Endothelial cell of umbilical vein (primary cell): ENCODE data around the gene FOXP4. TPM values are rescaled to one million over a fixed set of nuclear protein-coding genes. Genes with fewer than 3 reads are reported as not detected.
A peak's percentile ranks its signal among the peaks of the same experiment; 100 is the strongest.

ENCODE experiments used
- BruUV-seq: library from RNA; stranded (reverse); fragments of 400-500 nt; replicated peaks from 2 replicates; lab custom pipeline; 2021; lab: Mats Ljungman, UMichigan
- CTCF ChIA-PET: fragments of 300-600, 350-600 bp; sonication (Branson Sonifier 250); formaldehyde crosslinking; loops from one replicate; lab custom pipeline; 2021; ENCODE audit warnings: antibody characterized with exemption, inconsistent platforms; lab: Charles Lee
- POLR2A ChIA-PET: fragments of 300-600, 350-600 bp; sonication (Branson Sonifier 250); formaldehyde crosslinking; loops from one replicate; lab custom pipeline; 2021; ENCODE audit warnings: antibody characterized with exemption, inconsistent platforms; lab: Charles Lee
- DNase-seq: peaks from one replicate; pipeline ENCODE4 v3.0.0-alpha.2; 2011; ENCODE audit warnings: low read depth, low spot score
- FAIRE-seq: peaks from 2 replicates; lab custom pipeline; 2011; peaks lifted over from hg19 to GRCh38; lab: Jason Lieb, UNC
- H2AFZ ChIP-seq: 2 replicates; pipeline ENCODE4 v1.6.0; 2012; ENCODE audit warnings: low read depth, low read length, control low read depth, inconsistent platforms
- H3K27ac ChIP-seq: 2 replicates; pipeline ENCODE4 v1.5.1; 2011; ENCODE audit warnings: low read depth, mild to moderate bottlenecking, control low read depth, low read length, moderate library complexity; ENCODE audit not compliant: insufficient read depth
- H3K27me3 ChIP-seq, 2 experiments: 2 replicates each; pipeline versions ENCODE4 v1.6.0 to v1.6.1; 2011; ENCODE audit warnings: low read length in 2 of 2, mixed read lengths in 1 of 2; ENCODE audit not compliant: control insufficient read depth in 2 of 2, insufficient read depth in 2 of 2
- H3K36me3 ChIP-seq, 2 experiments: 2 replicates in 1 of 2; 3 replicates in 1 of 2; pipeline ENCODE4 v1.5.1; 2011; ENCODE audit warnings: low read length in 2 of 2, mild to moderate bottlenecking in 1 of 2, moderate library complexity in 1 of 2; ENCODE audit not compliant: control insufficient read depth in 2 of 2, insufficient read depth in 2 of 2; ENCODE audit errors: extremely low read depth in 1 of 2
- H3K4me1 ChIP-seq: 3 replicates; pipeline ENCODE4 v1.5.1; 2011; ENCODE audit warnings: mild to moderate bottlenecking, low read length; ENCODE audit not compliant: control insufficient read depth, insufficient read depth; ENCODE audit errors: extremely low read depth
- H3K4me2 ChIP-seq: 2 replicates; pipeline ENCODE4 v1.6.1; 2011; ENCODE audit warnings: low read length, control low read depth, mixed read lengths; ENCODE audit not compliant: insufficient read depth
- H3K4me3 ChIP-seq, 3 experiments: fragments of 200-600 bp in 1 of 3; sonication (generic), shearing (Covaris generic) in 1 of 3; replicated peaks in 1 of 3; 2 replicates each; pipeline ENCODE4 v1.5.1; 2011 to 2016; ENCODE audit warnings: control low read depth in 3 of 3, low read length in 3 of 3, mild to moderate bottlenecking in 2 of 3, inconsistent platforms in 1 of 3, low read depth in 1 of 3, moderate library complexity in 1 of 3; ENCODE audit not compliant: insufficient read depth in 1 of 3
- H3K79me2 ChIP-seq: 2 replicates; pipeline ENCODE4 v1.6.0; 2012; ENCODE audit warnings: low read length, inconsistent platforms; ENCODE audit not compliant: control insufficient read depth, insufficient read depth
- H3K9ac ChIP-seq: replicated peaks from 2 replicates; pipeline ENCODE3; 2011; ENCODE audit warnings: low read length, control low read depth; ENCODE audit not compliant: insufficient read depth; ENCODE audit errors: extremely low read depth
- H3K9me1 ChIP-seq: replicated peaks from 3 replicates; pipeline ENCODE4 v1.6.0; 2011; ENCODE audit warnings: mild to moderate bottlenecking, low read length; ENCODE audit not compliant: control insufficient read depth, insufficient read depth; ENCODE audit errors: extremely low read depth
- H3K9me3 ChIP-seq: replicated peaks from 2 replicates; pipeline ENCODE4 v1.5.1; 2012; ENCODE audit warnings: low read length, inconsistent platforms; ENCODE audit not compliant: control insufficient read depth, insufficient read depth
- H4K20me1 ChIP-seq: replicated peaks from 2 replicates; pipeline ENCODE3; 2011; ENCODE audit warnings: mild to moderate bottlenecking, low read length; ENCODE audit not compliant: control insufficient read depth, insufficient read depth; ENCODE audit errors: extremely low read depth
- EZH2 ChIP-seq: IDR thresholded peaks from 2 replicates; pipeline ENCODE4 v1.6.1; 2012; ENCODE audit warnings: borderline replicate concordance, low read depth, mild to moderate bottlenecking, moderate library complexity, low read length, inconsistent platforms; ENCODE audit not compliant: severe bottlenecking
- FOS ChIP-seq: IDR thresholded peaks from 2 replicates; pipeline ENCODE4 v1.6.1; 2011; ENCODE audit warnings: mild to moderate bottlenecking, low read length, moderate library complexity, borderline replicate concordance; ENCODE audit not compliant: insufficient read depth
- GATA2 ChIP-seq: IDR thresholded peaks from 2 replicates; pipeline ENCODE4 v1.7.0; 2011; ENCODE audit warnings: low read depth, mild to moderate bottlenecking, moderate library complexity, mixed read lengths, low read length; ENCODE audit not compliant: insufficient read length, insufficient read depth
- JUN ChIP-seq: IDR thresholded peaks from 2 replicates; pipeline ENCODE4 v1.6.1; 2011; ENCODE audit warnings: borderline replicate concordance, low read depth; ENCODE audit not compliant: insufficient read length, insufficient read depth
- MYC ChIP-seq: IDR thresholded peaks from one replicate; pipeline ENCODE4 v1.6.1; 2011; ENCODE audit warnings: mild to moderate bottlenecking, low read depth, low read length
- POLR2A ChIP-seq: IDR thresholded peaks from 2 replicates; pipeline ENCODE4 v1.6.1; 2012; ENCODE audit warnings: low read depth, mild to moderate bottlenecking, control low read depth, low read length
- POLR2AphosphoS5 ChIP-seq: IDR thresholded peaks from 2 replicates; pipeline ENCODE4 v1.6.1; 2012; ENCODE audit warnings: low read depth, mild to moderate bottlenecking, control low read depth, low read length, moderate library complexity; ENCODE audit not compliant: insufficient read depth
- dilution Hi-C: fragments of 300-500 bp; cut with MboI; formaldehyde crosslinking; loops from one replicate; pipeline ENCODE4 v1.15.0; 2019; ENCODE audit warnings: low sequenced_read_pairs; ENCODE audit not compliant: extremely low pct_ligation_motif_present
- intact Hi-C: fragments of 100-400 bp; cut with micrococcal nuclease; formaldehyde crosslinking; loops from one replicate; pipeline ENCODE4 v1.10.0; 2022
- polyA plus RNA-seq, 4 experiments: library from polyadenylated mRNA; depleted of rRNA in 3 of 4; stranded (reverse) in 3 of 4; unstranded in 1 of 4; fragments of >200 nt; gene quantifications; 2 replicates each; pipeline versions ENCODE4 v1.2.1 to v1.2.3, GENCODE V29; 2011 to 2012; ENCODE audit warnings: missing spikeins in 1 of 4
- total RNA-seq: library from RNA; stranded (reverse); gene quantifications from 2 replicates; pipeline ENCODE4 v1.2.3, GENCODE V29; 2021
- TF ChIP-seq, protein P1 (sequence below), 2 donors: IDR thresholded peaks; 1 replicate in 1 of 2; 2 replicates in 1 of 2; pipeline ENCODE4 v1.5.1; 2011; ENCODE audit warnings: low read length in 2 of 2, mild to moderate bottlenecking in 2 of 2, moderate library complexity in 2 of 2, control low read depth in 1 of 2, inconsistent platforms in 1 of 2, low read depth in 1 of 2; ENCODE audit not compliant: insufficient read depth in 1 of 2; ENCODE audit errors: extremely low read depth in 1 of 2
- TF ChIP-seq, protein P2 (sequence below): IDR thresholded peaks from 2 replicates; pipeline ENCODE4 v1.6.1; 2011; ENCODE audit not compliant: insufficient read depth, insufficient read length

Gene FOXP4
- total and polyA plus RNA-seq, 2 donors (not counting 3 experiments of a cell fraction or from before 2014, with no cell fraction given), result 5.6 to 23.9 TPM

DNA sequence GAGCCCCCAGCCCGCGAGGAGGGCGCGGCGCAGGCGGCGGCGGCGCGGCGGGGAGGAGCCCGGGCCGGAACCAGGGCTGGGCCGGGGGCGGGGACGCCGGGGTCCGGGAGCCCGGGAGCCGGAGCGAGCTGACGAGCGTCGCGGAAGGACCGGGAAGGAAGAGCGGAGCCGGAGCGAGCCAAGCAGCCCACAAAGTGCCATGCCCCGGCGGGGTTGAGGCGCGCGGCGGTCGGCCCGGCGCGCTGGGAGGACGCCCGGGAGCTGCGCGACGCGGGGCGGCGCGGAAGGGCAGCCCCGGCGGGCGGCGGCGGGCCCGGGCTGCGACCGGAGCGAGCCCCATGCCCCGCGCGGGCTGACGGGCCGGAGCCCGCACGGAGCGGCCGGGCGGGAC is 289 bp downstream of the FOXP4 start:
- dilution Hi-C loops, result no loop called here
- Histone ChIP-seq H3K27me3 (peaks cover 0 to 3% of the 10 kb centered on the region in 2 experiments), H2AFZ (peak overlapping the region; percentile 45), H3K27ac (no peak overlapping the region), H4K20me1 (no peaks in the 10 kb centered on the region), H3K36me3 (peaks cover 0 to 6% of the 10 kb centered on the region in 2 experiments), H3K9me1 (no peaks in the 10 kb centered on the region), H3K79me2 (no peaks in the 10 kb centered on the region), H3K9me3 (no peaks in the 10 kb centered on the region), H3K9ac (peak overlapping the region; percentile 4), H3K4me1 (peaks cover 14% of the 10 kb centered on the region), H3K4me3 (peak overlapping the region in 2 of 3 experiments; percentile 18 to 94), H3K4me2 (no peak overlapping the region)
- no peak for DNase-seq
- no TSS peak for BruUV-seq
- intact Hi-C loops, result loop anchor here (1.0 kb wide), 3 partner anchors 35 to 46 kb away; no protein-coding TSS in a partner anchor
- ChIA-PET POLR2A (interaction anchor here (0.6 kb wide), 1 partner anchor 47 kb away, joined by 3 read pairs; no protein-coding TSS in a partner anchor), CTCF (interaction anchor here (0.6 to 1.7 kb wide), 3 partner anchors 29 to 137 kb away, joined by 3 to 7 read pairs (median 3); no protein-coding TSS in a partner anchor)
- no peak for FAIRE-seq
- TF ChIP-seq MYC (no peak), JUN (no peak), GATA2 (no peak), EZH2 (no peak), POLR2A (no peak), FOS (no peak), POLR2AphosphoS5 (no peak)
- TF ChIP-seq, protein P1, sequence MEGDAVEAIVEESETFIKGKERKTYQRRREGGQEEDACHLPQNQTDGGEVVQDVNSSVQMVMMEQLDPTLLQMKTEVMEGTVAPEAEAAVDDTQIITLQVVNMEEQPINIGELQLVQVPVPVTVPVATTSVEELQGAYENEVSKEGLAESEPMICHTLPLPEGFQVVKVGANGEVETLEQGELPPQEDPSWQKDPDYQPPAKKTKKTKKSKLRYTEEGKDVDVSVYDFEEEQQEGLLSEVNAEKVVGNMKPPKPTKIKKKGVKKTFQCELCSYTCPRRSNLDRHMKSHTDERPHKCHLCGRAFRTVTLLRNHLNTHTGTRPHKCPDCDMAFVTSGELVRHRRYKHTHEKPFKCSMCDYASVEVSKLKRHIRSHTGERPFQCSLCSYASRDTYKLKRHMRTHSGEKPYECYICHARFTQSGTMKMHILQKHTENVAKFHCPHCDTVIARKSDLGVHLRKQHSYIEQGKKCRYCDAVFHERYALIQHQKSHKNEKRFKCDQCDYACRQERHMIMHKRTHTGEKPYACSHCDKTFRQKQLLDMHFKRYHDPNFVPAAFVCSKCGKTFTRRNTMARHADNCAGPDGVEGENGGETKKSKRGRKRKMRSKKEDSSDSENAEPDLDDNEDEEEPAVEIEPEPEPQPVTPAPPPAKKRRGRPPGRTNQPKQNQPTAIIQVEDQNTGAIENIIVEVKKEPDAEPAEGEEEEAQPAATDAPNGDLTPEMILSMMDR (IDR thresholded peaks at IDR 0.05; ENCODE audit: extremely low read depth in 1 of 2, insufficient read depth in 1 of 2, low read depth in 1 of 2, low read length in 2 of 2), result no peak
- TF ChIP-seq, protein P2, sequence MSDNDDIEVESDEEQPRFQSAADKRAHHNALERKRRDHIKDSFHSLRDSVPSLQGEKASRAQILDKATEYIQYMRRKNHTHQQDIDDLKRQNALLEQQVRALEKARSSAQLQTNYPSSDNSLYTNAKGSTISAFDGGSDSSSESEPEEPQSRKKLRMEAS, result no peak
